Measurements from ENCODE around the gene ANAPC4.

ANAPC4 gene

DNA sequence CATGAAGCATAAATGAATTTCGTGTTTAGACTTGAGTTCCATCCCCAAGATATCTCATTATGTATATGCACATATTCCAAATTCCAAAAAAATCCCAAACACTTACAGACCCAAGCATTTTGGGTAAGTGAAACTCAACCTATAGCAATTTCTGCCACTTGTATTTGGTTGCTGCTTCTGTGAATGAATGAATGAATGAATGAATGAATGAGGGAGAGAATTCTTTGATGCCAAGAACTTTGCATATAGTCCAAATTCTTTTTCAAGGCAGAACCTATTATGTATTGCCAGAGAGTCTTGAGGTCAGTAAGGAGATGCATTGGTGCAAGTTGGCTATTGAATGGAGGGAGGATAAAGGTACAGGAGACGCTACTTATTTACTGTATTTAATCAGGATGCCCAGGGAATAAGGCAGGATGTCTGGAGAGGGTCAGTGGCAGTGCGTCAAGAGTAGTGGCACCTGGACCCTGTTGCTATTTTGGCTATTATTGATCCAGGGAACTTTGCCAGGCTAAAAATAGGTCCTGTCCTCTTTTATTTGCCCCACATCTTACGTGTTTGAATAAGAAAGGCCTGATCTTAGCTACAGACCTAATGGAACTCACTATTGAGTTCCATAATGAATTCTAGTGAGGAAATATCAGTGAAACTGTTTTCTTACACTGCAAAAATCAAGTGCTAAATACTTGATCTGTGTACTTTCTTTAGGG lies 33.9 kb downstream of the ANAPC4 start:
- CTCF ChIA-PET, result interaction anchor here (1.0 to 1.6 kb wide), 3 partner anchors 11 to 29 kb away, joined by 3 to 5 read pairs (median 4); no protein-coding TSS in a partner anchor
- TF ChIP-seq, protein P1, sequence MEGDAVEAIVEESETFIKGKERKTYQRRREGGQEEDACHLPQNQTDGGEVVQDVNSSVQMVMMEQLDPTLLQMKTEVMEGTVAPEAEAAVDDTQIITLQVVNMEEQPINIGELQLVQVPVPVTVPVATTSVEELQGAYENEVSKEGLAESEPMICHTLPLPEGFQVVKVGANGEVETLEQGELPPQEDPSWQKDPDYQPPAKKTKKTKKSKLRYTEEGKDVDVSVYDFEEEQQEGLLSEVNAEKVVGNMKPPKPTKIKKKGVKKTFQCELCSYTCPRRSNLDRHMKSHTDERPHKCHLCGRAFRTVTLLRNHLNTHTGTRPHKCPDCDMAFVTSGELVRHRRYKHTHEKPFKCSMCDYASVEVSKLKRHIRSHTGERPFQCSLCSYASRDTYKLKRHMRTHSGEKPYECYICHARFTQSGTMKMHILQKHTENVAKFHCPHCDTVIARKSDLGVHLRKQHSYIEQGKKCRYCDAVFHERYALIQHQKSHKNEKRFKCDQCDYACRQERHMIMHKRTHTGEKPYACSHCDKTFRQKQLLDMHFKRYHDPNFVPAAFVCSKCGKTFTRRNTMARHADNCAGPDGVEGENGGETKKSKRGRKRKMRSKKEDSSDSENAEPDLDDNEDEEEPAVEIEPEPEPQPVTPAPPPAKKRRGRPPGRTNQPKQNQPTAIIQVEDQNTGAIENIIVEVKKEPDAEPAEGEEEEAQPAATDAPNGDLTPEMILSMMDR (IDR thresholded peaks at IDR 0.05; ENCODE audit: control extremely low read depth, extremely low read depth, low read depth, missing control alignments), result no peak
- POLR2A ChIA-PET, result no interaction called here
- DNase-seq (ENCODE audit: extremely low spot score), result no peak

DNA sequence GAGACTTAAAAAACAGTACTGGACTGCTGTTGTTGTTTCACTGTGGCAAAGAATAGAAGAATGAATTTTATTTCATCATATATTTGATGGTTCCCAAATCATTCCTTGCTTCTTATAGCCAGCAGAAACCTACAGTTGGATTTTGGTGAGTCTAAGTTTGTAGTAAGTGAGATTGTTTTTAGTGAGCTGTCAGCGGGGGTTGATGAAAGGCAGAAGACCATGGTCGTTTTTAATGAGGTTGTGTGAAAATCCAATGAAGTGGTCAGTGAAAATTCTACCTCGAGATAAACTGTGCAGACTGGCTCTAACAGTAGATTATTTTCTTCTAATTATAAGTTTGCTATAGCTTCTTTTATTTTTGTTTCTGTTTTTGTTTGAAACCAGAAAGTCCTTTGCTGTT lies 36.2 kb downstream of the ANAPC4 start:
- CTCF ChIA-PET, result interaction anchor here (0.8 to 1.6 kb wide), 5 partner anchors 8 to 45 kb away, joined by 3 to 7 read pairs (median 4); no protein-coding TSS in a partner anchor
- TF ChIP-seq, protein P1 (IDR thresholded peaks at IDR 0.05; ENCODE audit: control extremely low read depth, extremely low read depth, low read depth, missing control alignments), result no peak
- DNase-seq (ENCODE audit: extremely low spot score), result no peak
- POLR2A ChIA-PET, result no interaction called here

DNA sequence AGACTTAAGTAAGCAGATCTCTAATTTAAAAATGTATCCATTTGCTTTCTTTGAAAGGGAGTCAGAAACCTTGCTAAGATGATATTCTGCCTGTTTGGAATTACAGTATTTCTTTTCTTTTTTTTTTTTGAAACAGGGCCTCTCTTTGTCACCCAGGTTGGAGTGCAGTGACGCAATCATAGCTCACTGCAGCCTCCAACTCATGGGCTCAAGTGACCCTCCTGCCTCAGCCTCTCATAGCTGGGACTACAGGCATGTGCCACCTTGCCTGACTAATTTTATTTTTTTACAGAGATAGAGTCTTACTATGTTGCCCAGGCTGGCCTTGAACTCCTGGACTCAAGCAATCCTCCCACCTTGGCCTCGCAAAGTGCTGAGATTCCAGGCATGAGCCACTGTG lies 40.0 kb downstream of the ANAPC4 start:
- POLR2A ChIA-PET, result no interaction called here
- CTCF ChIA-PET, result interaction anchor here (1.5 to 16.5 kb wide), 3 partner anchors 9 to 24 kb away, joined by 4 to 96 read pairs (median 7); no protein-coding TSS in a partner anchor
- TF ChIP-seq, protein P1 (IDR thresholded peaks at IDR 0.05; ENCODE audit: control extremely low read depth, extremely low read depth, low read depth, missing control alignments), result no peak
- DNase-seq (ENCODE audit: extremely low spot score), result no peak

DNA sequence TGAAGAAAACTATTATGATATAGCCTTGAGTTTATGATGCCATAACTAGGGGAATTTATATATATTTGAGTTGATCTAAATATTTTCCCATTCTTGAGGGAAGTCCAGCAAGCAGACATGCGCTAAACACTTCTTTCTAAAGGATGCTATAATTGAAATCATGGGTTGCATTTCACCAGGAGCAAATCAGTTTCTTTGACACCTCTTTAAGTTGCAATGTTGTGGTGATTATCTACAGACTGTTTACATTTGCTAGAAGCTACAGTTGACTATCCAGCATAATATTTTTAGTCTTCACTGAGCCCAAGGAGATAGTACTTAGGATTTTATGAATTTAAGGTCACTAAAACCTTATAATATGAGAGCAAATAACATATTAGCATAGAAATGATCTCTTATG lies 43.9 kb downstream of the ANAPC4 start:
- DNase-seq (ENCODE audit: extremely low spot score), result no peak
- CTCF ChIA-PET, result interaction anchor here (1.2 to 16.5 kb wide), 2 partner anchors 11 to 20 kb away, joined by 3 to 96 read pairs; no protein-coding TSS in a partner anchor
- TF ChIP-seq, protein P1 (IDR thresholded peaks at IDR 0.05; ENCODE audit: control extremely low read depth, extremely low read depth, low read depth, missing control alignments), result no peak
- POLR2A ChIA-PET, result no interaction called here

DNA sequence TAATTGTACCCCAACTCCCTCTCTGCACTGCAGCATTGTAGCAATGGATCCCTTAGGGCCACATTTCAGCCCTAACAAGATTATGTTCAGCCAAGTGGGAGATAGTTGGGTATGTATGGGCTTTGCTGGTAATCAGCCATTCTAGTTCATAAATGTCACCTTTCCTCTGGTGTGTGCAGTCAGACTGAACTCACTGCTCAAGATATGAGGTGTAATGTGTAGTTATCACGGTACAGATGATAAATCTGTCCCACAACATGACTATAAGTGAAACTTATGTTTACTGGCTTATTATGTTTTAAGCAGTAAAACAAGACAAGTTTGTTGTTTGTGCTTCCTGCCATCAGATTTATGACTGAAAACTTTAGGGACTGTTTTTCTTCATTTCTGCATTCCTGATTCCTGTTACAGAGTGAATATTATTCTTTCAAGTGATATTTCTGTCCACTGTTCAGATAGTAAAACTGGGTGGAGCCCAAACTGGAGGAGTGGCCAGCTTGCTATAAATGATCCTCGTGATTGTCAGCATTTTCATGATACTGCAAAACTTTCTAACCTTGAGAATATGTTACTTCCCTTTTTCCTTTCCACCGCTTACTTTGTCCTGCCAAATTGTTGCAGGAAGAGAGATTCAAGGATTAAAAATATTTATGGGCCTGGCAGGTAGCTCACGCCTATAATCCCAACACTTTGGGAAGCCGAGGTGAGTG lies 44.9 kb downstream of the ANAPC4 start:
- CTCF ChIA-PET, result interaction anchor here (1.2 to 16.5 kb wide), 3 partner anchors 13 to 110 kb away, joined by 4 to 96 read pairs (median 4); partner anchors contain the start of gene ZCCHC4
- POLR2A ChIA-PET, result no interaction called here

DNA sequence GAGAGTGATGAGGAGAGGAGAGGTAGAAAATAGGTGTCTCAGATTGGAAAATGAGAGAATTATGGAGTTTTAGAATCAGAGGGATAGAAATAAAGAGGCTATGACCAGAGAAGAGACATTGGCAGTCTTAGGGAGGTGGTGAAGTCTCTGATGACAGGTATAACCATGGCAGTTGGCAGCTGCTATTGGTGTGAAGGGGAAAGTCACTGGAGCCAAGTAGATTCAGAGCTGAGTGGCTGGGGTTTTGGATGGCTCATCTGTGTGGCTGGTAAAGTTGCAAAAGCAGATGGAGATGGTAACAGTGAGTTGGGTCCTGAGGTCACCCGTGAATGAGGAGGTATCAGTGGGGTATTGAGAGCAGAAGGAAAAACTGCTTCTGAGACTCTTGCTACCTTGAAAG lies 46.5 kb downstream of the ANAPC4 start:
- TF ChIP-seq, protein P1 (IDR thresholded peaks at IDR 0.05; ENCODE audit: control extremely low read depth, extremely low read depth, low read depth, missing control alignments), result no peak
- POLR2A ChIA-PET, result no interaction called here
- no peak for DNase-seq (ENCODE audit: extremely low spot score)
- CTCF ChIA-PET, result interaction anchor here (0.9 to 16.5 kb wide), 2 partner anchors 17 to 969 kb away, joined by 3 to 96 read pairs; no protein-coding TSS in a partner anchor

More for the DNA sequence above, 44.9 kb downstream of the ANAPC4 start:
- no peak for DNase-seq (ENCODE audit: extremely low spot score)
- TF ChIP-seq, protein P1 (IDR thresholded peaks at IDR 0.05; ENCODE audit: control extremely low read depth, extremely low read depth, low read depth, missing control alignments), result no peak
